ENCODE measurements around the gene BAZ1B. TPM values are rescaled to one million over a fixed set of nuclear protein-coding genes. Genes with fewer than 3 reads are reported as not detected.

Gene BAZ1B
- total and polyA plus RNA-seq, 2 of the 4 experiments (the other 2 are of a cell fraction): 20.2 to 45.0 TPM

GRCh38 chr7:73434701-73435069 lies 87.4 kb downstream of the BAZ1B start:
- Histone ChIP-seq H2AFZ (replicated peaks; ENCODE audit: low read length, poor library complexity) (peak overlapping the region; percentile 32), H2BK5ac (ENCODE audit: low read depth, low read length, poor library complexity, severe bottlenecking) (no peak overlapping the region), H3K9me1 (ENCODE audit: insufficient read depth, low read length) (0 out of 2 replicates have a peak, but pooled peaks cover 6% of the 10 kb centered on the region), H3K18ac (ENCODE audit: low read depth, low read length) (no peak overlapping the region), H3K79me1 (ENCODE audit: low read depth in 1 of 2, low read length in 2 of 2) (peaks cover 0 to 5% of the 10 kb centered on the region in 2 experiments; a peak in 1 of 4 replicates), H2AK5ac (ENCODE audit: low read depth, low read length) (no peak overlapping the region; the same call in 1 of the 2 replicates), H3K14ac (replicated peaks; ENCODE audit: low read depth, low read length) (no peak overlapping the region), H2BK20ac (ENCODE audit: low read depth, low read length) (no peak overlapping the region), H3K56ac (ENCODE audit: extremely low read depth, insufficient read depth, low read length) (no peak overlapping the region), H3K9me3 (ENCODE audit: control insufficient read depth, insufficient read depth, low read length) (no peaks in the 10 kb centered on the region), H2BK120ac (ENCODE audit: low read depth, low read length) (no peak overlapping the region), H3K4me3 (ENCODE audit: insufficient read depth, low read depth, low read length) (no peak overlapping the region), H3K4me2 (ENCODE audit: low read depth, low read length) (no peak overlapping the region), H4K8ac (ENCODE audit: low read depth in 2 of 2, low read length in 2 of 2) (no peak overlapping the region), H3K27ac (ENCODE audit: insufficient read depth, low read length) (no peak overlapping the region), H3K23ac (ENCODE audit: low read depth, low read length) (no peak overlapping the region), H2AK9ac (replicated peaks; ENCODE audit: low read depth, low read length, poor library complexity) (peak overlapping the region; percentile 16), H3K27me3 (ENCODE audit: control insufficient read depth, insufficient read depth, low read length) (no peaks in the 10 kb centered on the region), H3K4me1 (ENCODE audit: control insufficient read depth, insufficient read depth, low read length) (peaks cover 3% of the 10 kb centered on the region; the same call in 1 of the 2 replicates), H2BK15ac (ENCODE audit: low read depth, low read length) (no peak overlapping the region), H3K4ac (ENCODE audit: low read depth, low read length) (no peak overlapping the region), H3K9ac (ENCODE audit: low read depth, low read length) (no peak overlapping the region), H3K36me3 (ENCODE audit: control insufficient read depth, insufficient read depth, low read length) (peaks cover 6% of the 10 kb centered on the region), H4K5ac (ENCODE audit: low read depth, low read length) (no peak overlapping the region), H4K91ac (ENCODE audit: insufficient read depth, low read depth, low read length) (no peak overlapping the region), H4K20me1 (ENCODE audit: insufficient read depth, low read length) (no peaks in the 10 kb centered on the region; the same call in 1 of the 2 replicates)
- ATAC-seq (ENCODE audit: low read depth) (no peak), DNase-seq (no peak)
- intact Hi-C loops (cut with micrococcal nuclease) (no loop called here), dilution Hi-C loops (cut with HindIII; ENCODE audit: low sequenced_read_pairs, unreplicated experiment) (no loop called here), in situ Hi-C loops (cut with MboI; ENCODE audit: low sequenced_read_pairs) (loop anchor here (5.0 kb wide), 1 partner anchor 92 kb away; no protein-coding TSS in a partner anchor)
- TF ChIP-seq POLR2A (IDR thresholded peaks at IDR 0.05; ENCODE audit: low read depth, low read length) (no peak), CEBPB (IDR thresholded peaks at IDR 0.05; ENCODE audit: low read depth, low read length) (no peak), BHLHE40 (IDR thresholded peaks at IDR 0.05; ENCODE audit: low read depth, low read length) (no peak)
- POLR2A ChIA-PET (ENCODE audit: unreplicated experiment): no interaction called here
- no TSS peak for BruUV-seq (replicated peaks)
- 92% methylated on average over 24 of the region's 26 CpGs; no CpG with 5 or more reads in 1 of the 2 experiments for WGBS, 2 experiments (ENCODE audit: extremely low coverage in 2 of 2, insufficient read length in 1 of 2)
- CTCF ChIA-PET: no interaction called here
